GM19397 (cell line): Measurements from ENCODE around the gene TNK2.
"Not testable (repeated sequence)": the region's sequence is repeated elsewhere in the genome, so short reads cannot be mapped to it uniquely, and the experiment has no call there.

Experiments used
- ATAC-seq: cut with Tn5 transposase; IDR thresholded peaks from one replicate; pipeline ENCODE4 v1.9.1; 2021; ENCODE audit warnings: mild to moderate bottlenecking, moderate library complexity; ENCODE audit not compliant: unreplicated experiment

The TNK2 gene

DNA sequence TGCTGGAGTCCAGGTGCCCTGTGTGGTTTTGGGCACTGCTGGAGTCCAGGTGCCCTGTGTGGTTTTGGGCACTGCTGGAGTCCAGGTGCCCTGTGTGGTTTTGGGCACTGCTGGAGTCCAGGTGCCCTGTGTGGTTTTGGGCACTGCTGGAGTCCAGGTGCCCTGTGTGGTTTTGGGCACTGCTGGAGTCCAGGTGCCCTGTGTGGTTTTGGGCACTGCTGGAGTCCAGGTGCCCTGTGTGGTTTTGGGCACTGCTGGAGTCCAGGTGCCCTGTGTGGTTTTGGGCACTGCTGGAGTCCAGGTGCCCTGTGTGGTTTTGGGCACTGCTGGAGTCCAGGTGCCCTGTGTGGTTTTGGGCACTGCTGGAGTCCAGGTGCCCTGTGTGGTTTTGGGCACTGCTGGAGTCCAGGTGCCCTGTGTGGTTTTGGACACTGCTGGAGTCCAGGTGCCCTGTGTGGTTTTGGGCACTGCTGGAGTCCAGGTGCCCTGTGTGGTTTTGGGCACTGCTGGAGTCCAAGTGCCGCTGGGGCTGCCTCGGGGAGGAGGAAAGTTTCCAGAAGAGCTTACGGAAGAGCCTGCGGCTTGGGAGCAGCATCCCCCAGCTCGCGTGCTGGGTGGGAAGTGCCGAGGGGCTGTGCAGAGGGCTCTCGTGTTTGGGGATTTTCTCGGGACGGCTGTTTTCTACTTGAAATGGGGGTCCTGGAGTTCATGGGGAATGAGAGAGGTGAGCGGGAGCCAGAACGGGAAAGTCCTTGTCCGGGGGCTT, 83.7 kb downstream of the TNK2 start:
- not testable (repeated sequence) for ATAC-seq

- ATAC-seq: no peak
These were observed 84.4 kb downstream of the TNK2 start for GRCh38 chr3:195823999-195824398.

DNA sequence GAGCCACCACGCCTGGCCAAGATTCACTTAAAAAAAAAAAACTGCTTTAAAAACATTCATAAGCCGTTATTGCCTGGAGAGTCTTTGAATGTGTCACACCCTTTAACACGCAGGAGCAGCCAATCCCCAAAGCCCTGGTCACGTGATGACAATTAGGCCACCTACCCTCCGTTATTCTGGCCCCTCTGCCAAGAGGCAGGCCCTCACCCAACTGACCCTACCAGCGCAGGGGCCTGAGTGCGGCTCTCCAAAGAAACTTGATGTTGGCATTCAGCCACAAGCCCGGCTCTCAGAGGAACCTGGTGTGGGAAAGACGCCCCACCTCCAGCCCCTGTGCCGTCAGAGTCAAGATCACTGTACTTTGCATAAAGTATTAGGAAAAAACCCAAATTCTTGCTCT, 85.1 kb downstream of the TNK2 start:
- no peak for ATAC-seq

DNA sequence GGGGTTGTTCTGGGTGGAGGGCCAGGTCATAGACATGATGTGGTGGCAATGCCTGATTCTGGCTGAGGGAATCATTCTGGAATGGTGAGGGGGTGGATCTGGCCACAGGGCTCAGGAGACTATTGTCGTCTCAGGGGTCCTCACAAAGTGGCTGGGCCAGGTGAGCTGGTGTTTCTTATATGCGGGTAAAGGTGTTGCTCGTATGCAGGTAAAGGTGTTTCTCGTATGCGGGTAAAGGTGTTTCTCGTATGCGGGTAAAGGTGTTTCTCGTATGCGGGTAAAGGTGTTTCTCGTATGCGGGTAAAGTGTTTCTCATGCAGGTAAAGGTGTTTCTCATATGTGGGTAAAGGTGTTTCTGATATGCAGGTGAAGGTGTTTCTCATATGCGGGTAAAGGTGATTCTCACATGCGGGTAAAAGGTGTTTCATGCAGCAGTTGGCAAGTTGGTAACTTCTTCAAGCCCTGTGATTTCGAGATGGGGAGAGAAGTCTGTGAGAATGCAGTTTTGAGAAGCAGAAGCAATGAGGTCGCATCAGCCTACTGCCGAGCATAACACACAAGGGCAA, 86.1 kb downstream of the TNK2 start:
- no peak for ATAC-seq

DNA sequence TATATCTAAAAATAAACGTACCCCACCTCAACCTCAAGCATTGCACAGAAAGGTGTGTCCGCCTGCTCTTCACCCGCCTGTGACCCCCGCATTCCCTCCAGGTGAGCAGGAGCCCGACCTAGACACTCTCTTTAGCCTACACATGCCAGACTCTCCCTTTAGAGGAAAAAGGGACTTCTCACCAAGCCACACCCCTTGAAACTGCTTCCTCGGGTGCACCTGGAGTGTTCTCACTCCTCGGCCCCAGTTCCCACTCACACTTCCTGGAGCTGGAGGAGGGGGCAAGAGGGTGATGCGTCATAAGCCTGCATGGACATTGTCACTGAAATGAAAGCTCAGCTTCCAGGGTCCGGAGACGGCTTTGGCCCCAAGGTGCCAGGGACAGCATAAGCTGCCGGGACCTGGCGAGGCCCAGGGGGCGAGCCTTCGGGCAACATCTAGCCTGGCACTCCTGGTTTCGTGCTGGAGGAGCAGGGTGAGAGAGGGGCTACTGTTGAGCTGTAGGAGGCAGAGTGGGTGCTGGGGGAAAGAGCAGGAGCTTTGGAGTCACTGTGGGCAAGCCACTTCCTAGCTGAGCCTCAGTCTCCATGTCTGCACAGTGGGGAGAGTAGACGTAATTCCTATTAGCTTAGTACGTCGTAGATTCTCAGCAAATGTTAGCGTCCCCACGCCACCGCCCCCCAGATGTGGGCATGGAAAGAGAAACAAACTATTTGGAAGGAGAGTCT, 86.8 kb downstream of the TNK2 start:
- ATAC-seq: no peak

GRCh38 chr3:195820901-195821300, 87.5 kb downstream of the TNK2 start:
- ATAC-seq: no peak

- no peak for ATAC-seq
These were observed 88.2 kb downstream of the TNK2 start for GRCh38 chr3:195820186-195820585.

GRCh38 chr3:195818301-195818700, 90.0 kb downstream of the TNK2 start:
- ATAC-seq: no peak

GRCh38 chr3:195817578-195818135, 90.7 kb downstream of the TNK2 start:
- no peak for ATAC-seq

GRCh38 chr3:195816276-195816913, 92.0 kb downstream of the TNK2 start:
- not testable (repeated sequence) for ATAC-seq

GRCh38 chr3:195815169-195815771, 93.1 kb downstream of the TNK2 start:
- no peak for ATAC-seq

GRCh38 chr3:195813916-195814640, 94.3 kb downstream of the TNK2 start:
- no peak for ATAC-seq
